WERI-Rb-1 (cell line): ENCODE results near the gene CUEDC1.
A peak's percentile ranks its signal among the peaks of the same experiment; 100 is the strongest.
"Not testable (repeated sequence)": the region's sequence is repeated elsewhere in the genome, so short reads cannot be mapped to it uniquely, and the experiment has no call there.

Experiments used
- DNase-seq: peaks from one replicate; pipeline ENCODE4 v3.0.0-alpha.2; 2020
- H3K27ac ChIP-seq: fragments of 250-450 bp; sonication (Bioruptor Pico); 2 replicates; pipeline ENCODE4 v1.5.1; 2020; ENCODE audit warnings: mild to moderate bottlenecking, moderate library complexity
- H3K27me3 ChIP-seq: fragments of 250-450 bp; sonication (Bioruptor Pico); 2 replicates; pipeline ENCODE4 v1.5.1; 2021; ENCODE audit warnings: mild to moderate bottlenecking, low read depth, moderate library complexity; ENCODE audit not compliant: insufficient read depth, severe bottlenecking
- H3K36me3 ChIP-seq: fragments of 250-450 bp; sonication (Bioruptor Pico); 2 replicates; pipeline ENCODE4 v1.5.1; 2020; ENCODE audit warnings: mild to moderate bottlenecking, moderate library complexity
- H3K4me3 ChIP-seq: 2 replicates; pipeline ENCODE4 v1.5.1; 2011; ENCODE audit warnings: low read depth, mild to moderate bottlenecking, control low read depth, low read length
- H3K9me3 ChIP-seq: fragments of 250-450 bp; sonication (Bioruptor Pico); 2 replicates; pipeline ENCODE4 v1.5.1; 2021; ENCODE audit warnings: mild to moderate bottlenecking, moderate library complexity; ENCODE audit not compliant: severe bottlenecking
- TF ChIP-seq, protein P1 (sequence below): IDR thresholded peaks from 2 replicates; pipeline ENCODE4 v1.5.1; 2011; ENCODE audit warnings: low read depth, mild to moderate bottlenecking, control low read depth, inconsistent platforms, low read length

The CUEDC1 gene

GRCh38 chr17:57965521-57966160 is 10.4 kb upstream of the CUEDC1 start:
- DNase-seq, result peak; percentile 6
- Histone ChIP-seq H3K27ac (no peak overlapping the region), H3K36me3 (no peaks in the 10 kb centered on the region), H3K9me3 (no peaks in the 10 kb centered on the region), H3K27me3 (no peaks in the 10 kb centered on the region), H3K4me3 (no peak overlapping the region)
- TF ChIP-seq, protein P1, sequence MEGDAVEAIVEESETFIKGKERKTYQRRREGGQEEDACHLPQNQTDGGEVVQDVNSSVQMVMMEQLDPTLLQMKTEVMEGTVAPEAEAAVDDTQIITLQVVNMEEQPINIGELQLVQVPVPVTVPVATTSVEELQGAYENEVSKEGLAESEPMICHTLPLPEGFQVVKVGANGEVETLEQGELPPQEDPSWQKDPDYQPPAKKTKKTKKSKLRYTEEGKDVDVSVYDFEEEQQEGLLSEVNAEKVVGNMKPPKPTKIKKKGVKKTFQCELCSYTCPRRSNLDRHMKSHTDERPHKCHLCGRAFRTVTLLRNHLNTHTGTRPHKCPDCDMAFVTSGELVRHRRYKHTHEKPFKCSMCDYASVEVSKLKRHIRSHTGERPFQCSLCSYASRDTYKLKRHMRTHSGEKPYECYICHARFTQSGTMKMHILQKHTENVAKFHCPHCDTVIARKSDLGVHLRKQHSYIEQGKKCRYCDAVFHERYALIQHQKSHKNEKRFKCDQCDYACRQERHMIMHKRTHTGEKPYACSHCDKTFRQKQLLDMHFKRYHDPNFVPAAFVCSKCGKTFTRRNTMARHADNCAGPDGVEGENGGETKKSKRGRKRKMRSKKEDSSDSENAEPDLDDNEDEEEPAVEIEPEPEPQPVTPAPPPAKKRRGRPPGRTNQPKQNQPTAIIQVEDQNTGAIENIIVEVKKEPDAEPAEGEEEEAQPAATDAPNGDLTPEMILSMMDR, result no peak

DNA sequence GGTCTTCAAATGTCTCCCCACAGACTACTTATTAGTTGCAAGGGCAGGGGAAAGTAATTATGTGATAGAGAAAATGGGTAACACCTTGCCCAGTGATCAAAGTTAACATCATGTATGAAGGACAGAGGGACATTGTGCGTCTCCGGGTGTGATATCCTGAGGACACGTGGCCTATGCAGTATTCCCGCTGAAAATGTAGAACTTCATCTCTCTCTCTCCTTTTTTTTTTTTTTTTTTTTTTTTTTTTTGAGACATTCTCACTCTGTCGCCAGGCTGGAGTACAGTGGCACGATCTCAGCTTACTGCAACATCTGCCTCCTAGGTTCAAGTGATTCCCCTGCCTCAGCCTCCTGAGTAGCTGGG is 7.9 kb upstream of the CUEDC1 start:
- H3K9me3 ChIP-seq, result no peaks in the 10 kb centered on the region
- no peaks in the 10 kb centered on the region for H3K36me3 ChIP-seq
- H3K27ac ChIP-seq, result no peak overlapping the region
- H3K27me3 ChIP-seq, result no peaks in the 10 kb centered on the region
- H3K4me3 ChIP-seq, result no peak overlapping the region
- TF ChIP-seq, protein P1, result no peak
- no peak for DNase-seq

GRCh38 chr17:57962279-57963148 is 7.3 kb upstream of the CUEDC1 start:
- no peak overlapping the region for H3K27ac ChIP-seq
- H3K4me3 ChIP-seq, result no peak overlapping the region
- no peaks in the 10 kb centered on the region for H3K9me3 ChIP-seq
- DNase-seq, result peak; percentile 6
- no peaks in the 10 kb centered on the region for H3K27me3 ChIP-seq
- TF ChIP-seq, protein P1, result no peak
- no peaks in the 10 kb centered on the region for H3K36me3 ChIP-seq

DNA sequence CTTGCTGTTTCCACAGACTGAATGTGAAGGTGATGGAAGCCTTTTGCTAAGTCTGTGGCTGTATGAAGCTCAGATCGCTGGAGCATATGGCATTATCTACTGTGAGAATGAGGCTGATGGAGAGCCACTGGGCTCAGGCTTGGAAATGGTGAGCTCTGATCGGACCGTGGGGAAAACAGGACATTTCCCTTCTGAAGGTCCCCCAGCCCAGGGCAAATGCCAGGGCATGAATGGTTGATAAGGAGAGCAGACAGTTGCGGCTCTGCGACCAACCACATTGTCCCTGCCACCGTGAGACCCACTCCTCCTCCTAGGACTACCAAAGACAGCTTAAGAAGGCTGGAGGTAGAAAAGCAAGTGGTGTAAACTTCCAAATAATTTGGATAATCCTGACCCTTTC is 4.7 kb upstream of the CUEDC1 start:
- no peak overlapping the region for H3K4me3 ChIP-seq
- no peaks in the 10 kb centered on the region for H3K27me3 ChIP-seq
- H3K36me3 ChIP-seq, result no peaks in the 10 kb centered on the region
- TF ChIP-seq, protein P1, result no peak
- H3K27ac ChIP-seq, result no peak overlapping the region
- DNase-seq, result peak; percentile 7
- H3K9me3 ChIP-seq, result no peaks in the 10 kb centered on the region

DNA sequence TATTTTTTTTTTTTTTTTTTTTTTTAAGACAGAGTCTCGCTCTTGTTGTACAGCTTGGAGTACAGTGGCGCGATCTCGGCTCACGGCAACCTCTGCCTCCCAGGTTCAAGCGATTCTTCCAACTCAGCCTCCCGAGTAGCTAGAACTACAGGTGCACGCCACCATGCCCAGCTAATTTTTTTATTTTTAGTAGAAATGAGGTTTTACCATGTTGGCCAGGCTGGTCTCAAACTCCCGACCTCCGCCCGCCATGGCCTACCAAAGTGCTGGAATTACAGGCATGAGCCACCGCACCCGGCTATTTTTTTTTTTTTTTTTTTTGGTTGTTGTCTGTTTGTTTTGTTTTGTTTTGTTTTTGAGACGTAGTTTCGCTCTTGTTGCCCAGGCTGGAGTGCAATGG is 3.2 kb upstream of the CUEDC1 start:
- H3K9me3 ChIP-seq, H3K4me3 ChIP-seq, H3K27ac ChIP-seq, H3K36me3 ChIP-seq, H3K27me3 ChIP-seq: not testable (repeated sequence)
- peak; percentile 2 for DNase-seq

- Histone ChIP-seq H3K9me3 (no peaks in the 10 kb centered on the region), H3K27ac (no peak overlapping the region), H3K4me3 (no peak overlapping the region), H3K36me3 (no peaks in the 10 kb centered on the region), H3K27me3 (no peaks in the 10 kb centered on the region)
- peak; percentile 5 for DNase-seq
- TF ChIP-seq, protein P1, result no peak
Observed at GRCh38 chr17:57957886-57958285, 2.7 kb upstream of the CUEDC1 start.
